ENCODE data around the gene GBE1.
"Not testable (repeated sequence)": the region's sequence is repeated elsewhere in the genome, so short reads cannot be mapped to it uniquely, and the experiment has no call there.

The GBE1 gene

DNA sequence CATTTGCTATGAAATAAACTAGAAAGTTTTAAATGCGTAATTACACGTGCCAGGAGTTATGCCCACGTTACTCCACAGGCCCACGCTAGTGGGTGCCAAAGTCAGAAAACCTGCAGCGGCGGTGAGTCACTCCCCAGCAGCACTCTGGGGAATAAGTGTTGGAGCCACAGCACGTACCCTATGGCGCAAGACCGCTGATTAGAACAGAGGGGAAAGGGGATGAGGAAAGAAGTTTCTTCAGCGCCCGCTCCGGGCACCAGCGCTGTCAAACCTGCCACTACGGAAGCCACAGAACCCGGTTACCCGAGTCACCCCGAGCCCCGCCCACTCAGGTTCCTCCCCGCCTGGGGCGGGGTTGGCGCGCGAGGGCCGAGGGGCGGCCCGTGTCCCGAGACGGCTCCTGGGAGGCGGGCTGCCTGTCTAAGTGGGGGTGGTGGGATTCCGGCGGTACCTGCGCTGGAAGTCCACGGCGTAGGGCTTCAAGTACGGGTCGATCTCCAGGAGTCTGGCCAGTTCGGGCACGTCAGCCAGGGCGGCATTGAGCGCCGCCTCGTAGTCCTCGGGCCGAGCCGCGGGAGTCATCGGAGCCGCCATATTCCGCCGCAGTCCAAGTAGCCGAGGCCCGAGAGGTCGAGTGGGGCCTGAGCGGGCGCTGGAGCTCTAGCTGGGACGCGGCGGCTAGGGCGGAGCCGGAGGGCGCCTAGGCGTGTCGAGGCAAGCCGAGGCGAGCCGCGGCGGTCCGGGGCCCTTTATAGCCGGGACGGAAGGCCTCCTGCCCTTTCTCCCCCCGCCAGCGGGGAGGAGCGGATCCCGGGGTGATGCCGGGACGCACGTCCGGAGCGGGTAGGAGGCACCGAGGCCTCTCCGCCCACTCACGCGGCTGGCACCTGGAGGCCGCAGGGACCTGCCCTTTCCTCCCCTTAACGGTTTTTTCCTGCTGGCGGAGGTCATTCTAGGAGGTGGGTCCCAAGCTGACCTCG is at the start of gene GBE1:
TSS of gene GBE1 (minus strand) at position 722 of the 980 bp plus-strand sequence. CDS start at position 594, 128 bp downstream.
- DNase-seq (ENCODE audit: low spot score) = peak; percentile 97

DNA sequence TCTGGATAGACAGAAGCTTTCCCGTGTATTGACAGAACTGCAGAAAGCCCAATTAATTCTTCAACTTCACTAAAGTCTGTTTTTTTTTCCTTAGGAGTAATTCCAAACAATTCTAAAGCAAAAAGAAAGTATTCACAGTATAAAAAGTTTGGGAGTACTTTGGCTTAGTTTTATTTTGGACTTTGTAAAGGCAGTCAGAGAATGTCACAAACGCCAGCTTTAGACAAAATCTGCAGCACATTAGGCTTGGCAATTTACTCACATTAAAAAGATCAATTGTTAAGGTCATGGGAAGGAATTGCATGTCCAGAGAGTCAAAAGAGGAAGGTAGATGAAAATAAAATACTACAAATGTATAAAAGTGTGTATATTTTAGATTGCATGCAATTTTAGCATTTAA is 47.5 kb upstream of the GBE1 start:
- no peak for DNase-seq (ENCODE audit: low spot score)

DNA sequence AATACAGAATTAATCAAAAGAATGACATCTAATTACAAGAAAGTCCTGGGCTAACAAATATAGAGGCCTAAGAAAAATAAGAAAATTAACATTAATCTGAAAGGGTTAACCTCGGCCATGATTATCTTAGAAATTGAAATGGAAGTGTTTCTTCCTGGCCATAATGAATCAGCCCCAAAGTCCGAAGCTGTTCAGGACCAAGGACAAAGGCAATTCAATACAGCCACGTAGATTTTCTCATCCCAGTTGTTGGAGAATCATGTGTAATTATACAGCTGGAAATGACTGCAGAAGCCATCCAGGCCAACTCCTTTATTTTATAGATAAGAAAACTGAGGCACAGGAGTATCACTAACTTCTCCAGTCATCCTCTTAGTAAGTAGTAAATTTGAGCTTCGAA is 38.0 kb upstream of the GBE1 start:
- DNase-seq (ENCODE audit: low spot score) = no peak

- DNase-seq (ENCODE audit: low spot score) = no peak
These were observed 32.0 kb upstream of the GBE1 start for GRCh38 chr3:81793410-81793809.

DNA sequence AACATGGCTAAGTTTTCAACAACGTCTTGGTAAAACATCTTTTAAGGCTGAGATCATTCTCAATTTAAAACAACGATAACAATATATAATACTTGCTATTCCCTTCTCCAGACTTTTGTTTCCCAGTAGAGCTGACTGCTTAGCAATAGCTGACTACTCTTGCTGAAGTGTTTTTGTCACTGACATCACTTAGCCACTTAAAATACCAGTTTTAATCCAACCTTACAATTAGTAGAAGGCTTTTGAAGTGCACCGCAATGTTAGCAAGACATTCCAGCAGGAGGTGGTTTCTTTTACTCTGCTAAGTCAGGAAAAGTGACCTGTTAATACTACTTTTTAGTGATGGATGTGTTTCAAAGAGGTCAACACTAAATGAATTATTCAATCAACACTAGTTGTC is 28.7 kb upstream of the GBE1 start:
- DNase-seq (ENCODE audit: low spot score) = no peak

GRCh38 chr3:81789691-81790090 is 28.2 kb upstream of the GBE1 start:
- no peak for DNase-seq (ENCODE audit: low spot score)

GRCh38 chr3:81788610-81789009 is 27.2 kb upstream of the GBE1 start:
- no peak for DNase-seq (ENCODE audit: low spot score)

DNA sequence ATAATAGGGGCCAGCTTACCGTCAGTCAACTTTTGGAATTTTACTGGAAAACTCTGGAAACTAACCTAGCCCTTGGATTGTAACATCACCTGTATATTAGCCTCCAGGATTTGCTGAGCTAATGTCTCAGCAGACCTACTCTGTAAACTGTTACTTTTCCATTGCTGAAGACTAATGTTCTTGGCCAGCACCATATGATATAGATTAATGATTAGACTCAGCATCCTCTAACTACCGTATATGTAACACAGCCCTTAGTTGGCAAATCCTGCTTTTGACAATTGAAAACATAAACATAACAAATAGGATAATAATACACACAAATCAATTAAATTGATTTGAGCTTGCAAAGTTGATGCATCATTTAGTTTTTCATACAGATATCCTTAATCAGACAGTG is 26.6 kb upstream of the GBE1 start:
- DNase-seq (ENCODE audit: low spot score) = no peak

DNA sequence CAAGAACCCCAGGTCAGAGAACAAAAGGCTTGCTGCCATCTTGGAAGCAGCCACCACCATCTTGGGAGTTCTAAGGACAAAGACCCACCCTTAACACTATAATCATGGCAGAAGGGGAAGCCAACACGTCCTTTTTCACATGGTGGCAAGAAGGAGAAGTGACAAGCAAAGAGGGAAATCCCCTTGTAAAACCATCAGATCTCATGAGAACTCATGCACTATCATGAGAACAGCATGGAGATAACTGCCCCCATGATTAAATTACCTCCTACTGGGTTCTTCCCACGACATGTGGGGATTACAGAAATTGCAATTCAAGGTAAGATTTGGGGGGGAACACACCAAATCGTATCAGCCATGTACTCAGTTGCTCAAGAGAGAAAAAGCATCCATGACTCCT is 21.1 kb upstream of the GBE1 start:
- no peak for DNase-seq (ENCODE audit: low spot score)

DNA sequence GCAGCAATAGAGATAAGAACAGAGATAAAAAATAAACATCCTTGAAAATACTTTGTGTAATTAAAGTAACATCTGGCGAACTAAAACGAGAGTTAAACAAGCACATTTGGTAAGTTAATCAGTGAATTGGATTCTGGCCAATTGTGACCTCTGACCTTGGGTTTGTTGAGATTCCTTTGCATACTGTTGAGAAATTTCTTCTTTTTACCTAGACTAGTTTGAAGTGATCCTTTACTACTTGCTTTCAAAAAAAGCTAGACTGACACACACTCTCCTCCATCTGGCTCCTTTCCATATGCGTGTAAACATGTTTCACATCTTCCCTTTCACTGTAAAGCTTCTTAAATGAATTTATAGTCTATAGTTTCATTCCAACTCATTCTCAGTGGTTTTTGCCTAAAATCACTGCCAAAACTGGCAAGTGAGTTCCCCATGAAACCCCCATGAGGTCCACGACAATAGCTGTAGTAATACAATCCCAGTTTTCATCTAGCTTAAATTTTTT is 17.3 kb upstream of the GBE1 start:
- no peak for DNase-seq (ENCODE audit: low spot score)

DNA sequence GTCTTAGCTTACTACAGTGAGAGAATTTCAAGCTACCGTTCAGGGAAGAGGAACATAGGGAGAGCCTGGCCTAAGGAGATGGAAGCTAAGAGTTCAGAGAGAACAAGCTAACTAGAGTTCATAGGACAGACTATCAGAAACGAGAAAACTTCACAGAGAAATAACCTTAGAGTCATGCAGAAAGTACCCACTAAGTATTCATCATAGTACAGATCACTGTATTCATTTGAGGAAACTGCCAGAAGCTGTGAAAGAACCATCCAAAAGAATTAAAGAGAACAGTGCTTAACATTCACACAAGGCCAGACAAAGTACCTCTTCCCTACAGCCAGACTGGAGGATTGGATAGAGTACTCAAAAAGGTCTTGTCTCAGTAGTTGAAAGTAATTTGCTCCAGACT is 15.2 kb upstream of the GBE1 start:
- no peak for DNase-seq (ENCODE audit: low spot score)

DNA sequence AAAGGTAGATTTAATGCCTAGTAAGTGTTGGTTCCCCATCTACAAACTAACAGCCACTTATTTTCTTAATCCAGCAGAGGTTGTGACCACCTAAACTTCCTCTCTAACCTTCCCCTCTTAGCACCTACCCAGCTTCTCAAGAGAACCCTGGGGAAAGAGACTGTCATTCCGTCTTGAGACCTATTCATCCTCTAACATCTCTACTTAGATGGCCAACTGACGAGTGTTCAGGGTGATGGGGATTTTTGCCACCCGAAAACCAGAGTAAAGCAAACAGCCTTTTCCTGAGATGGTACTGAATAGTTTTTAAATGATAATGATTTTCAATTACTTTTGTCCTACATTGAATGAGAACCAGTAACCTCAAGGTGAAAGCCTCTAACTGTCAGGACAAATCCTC is 9.3 kb upstream of the GBE1 start:
- DNase-seq (ENCODE audit: low spot score) = no peak

DNA sequence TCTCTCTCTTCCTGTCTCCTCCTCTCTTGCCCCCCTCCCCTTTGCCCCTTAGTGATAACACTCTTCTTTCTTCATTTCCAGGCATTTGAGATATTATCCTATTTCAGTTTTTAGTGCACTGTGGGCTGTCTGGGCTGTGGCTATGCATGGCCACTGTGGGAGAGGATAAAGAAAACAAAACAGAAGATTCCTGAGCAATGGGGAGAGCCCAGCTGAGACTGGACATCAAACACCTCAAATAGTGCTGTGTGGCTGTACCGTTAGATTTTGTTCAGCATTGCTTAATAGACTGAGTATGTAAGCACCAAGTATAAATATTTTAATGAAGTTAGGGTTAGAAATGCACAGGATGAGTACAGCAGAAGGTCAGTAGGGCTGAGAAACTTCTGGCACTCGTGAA is 7.9 kb upstream of the GBE1 start:
- DNase-seq (ENCODE audit: low spot score) = no peak

DNA sequence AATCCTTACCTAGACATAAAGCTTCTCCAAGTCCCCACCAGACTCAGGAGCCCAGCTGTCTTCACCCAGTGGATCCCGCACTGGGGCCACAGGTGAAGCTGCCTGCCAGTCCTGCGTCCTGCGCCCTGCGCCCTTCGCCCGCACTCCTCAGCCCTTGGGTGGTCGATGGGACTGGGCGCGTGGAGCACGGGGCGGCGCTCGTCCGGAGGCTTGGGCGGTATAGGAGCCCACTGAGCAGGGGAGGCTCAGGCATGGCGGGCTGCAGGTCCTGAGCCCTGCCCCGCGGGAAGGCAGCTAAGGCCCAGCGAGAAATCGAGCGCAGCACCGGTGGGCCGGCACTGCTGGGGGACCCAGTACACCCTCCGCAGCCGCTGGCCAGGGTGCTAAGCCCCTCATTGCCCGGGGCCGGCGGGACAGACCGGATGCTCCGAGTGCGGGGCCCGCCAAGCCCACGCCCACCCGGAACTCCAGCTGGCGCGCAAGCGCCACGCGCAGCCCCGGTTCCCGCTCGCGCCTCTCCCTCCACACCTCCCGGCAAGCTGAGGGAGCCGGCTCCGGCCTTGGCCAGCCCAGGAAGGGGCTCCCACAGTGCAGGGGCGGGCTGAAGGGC is 5.9 kb upstream of the GBE1 start:
- DNase-seq (ENCODE audit: low spot score) = not testable (repeated sequence)

GRCh38 chr3:81765400-81765799 is 4.0 kb upstream of the GBE1 start:
- DNase-seq (ENCODE audit: low spot score) = no peak

- no peak for DNase-seq (ENCODE audit: low spot score)
These were observed 3.2 kb upstream of the GBE1 start for GRCh38 chr3:81764665-81765064.

DNA sequence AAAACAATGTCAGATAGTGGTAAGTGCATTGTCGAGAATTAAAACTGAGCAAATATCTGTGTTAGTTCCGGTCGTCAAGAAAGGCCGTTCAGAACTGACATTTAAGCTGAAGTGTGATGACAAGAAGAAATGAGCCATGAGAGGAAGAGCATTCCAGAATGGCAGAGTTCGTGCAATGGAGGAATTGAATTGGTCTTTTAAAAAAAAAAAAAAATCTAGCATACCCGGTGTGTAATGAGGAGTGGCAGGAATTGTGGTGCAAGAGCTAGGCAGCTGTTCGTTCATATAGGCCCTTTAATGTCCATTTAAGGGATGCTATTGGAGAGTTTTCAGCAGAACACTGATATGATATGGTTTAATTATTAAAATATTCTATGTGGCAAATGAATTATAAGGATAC is 2.6 kb upstream of the GBE1 start:
- no peak for DNase-seq (ENCODE audit: low spot score)

- no peak for DNase-seq (ENCODE audit: low spot score)
These were observed 1.6 kb upstream of the GBE1 start for GRCh38 chr3:81763001-81763400.

DNA sequence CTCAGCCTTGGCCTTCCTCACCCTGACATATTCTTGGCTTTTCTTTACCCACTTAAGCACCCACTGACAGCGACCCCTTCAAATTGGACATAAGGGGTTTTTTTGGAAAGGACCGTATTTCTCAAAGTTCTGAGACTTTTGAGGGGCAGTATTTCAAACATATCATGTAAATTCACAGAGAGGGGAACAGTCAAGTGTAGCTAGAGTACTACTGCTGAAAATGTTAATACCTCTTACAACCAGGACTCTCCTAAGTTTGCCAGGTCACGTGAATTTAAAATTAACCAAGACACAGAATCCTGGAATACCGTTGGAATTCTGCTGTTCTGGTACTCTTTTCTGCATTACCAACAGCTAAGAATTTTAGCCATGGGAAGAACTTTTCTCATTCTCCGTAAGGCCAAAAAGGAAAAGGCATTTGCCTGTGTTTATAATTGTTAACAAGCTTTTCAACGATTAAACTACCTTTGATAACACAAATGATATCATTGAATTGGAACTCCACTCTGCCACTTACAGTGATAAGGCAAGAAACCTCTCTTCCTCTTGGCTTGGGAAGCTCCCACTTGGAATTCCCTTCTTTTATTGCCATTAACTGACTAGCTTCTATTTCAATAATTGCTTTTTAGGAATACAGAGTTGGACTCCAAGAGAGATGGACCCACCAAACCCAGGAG is 597 bp upstream of the GBE1 start:
- DNase-seq (ENCODE audit: low spot score) = no peak

GRCh38 chr3:81760215-81760614 is 1.2 kb downstream of the GBE1 start:
- DNase-seq (ENCODE audit: low spot score) = no peak

DNA sequence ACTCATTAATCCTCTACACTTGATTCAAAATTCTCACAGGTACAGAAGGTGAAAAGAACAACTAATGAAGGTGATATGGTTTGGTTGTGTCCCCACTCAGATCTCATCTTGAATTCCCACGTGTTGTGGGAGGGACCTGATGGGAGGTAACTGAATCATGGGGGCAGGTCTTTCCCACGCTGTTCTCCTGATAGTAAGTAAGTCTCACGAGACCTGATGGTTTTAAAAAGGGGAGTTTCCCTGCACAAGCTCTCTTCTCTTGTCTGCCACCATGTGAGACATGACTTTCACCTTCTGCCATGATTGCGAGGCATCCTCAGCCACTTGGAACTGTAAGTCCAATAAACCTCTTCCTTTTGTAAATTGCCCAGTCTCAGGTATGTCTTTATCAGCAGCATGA is 2.7 kb downstream of the GBE1 start:
- not testable (repeated sequence) for DNase-seq (ENCODE audit: low spot score)

DNA sequence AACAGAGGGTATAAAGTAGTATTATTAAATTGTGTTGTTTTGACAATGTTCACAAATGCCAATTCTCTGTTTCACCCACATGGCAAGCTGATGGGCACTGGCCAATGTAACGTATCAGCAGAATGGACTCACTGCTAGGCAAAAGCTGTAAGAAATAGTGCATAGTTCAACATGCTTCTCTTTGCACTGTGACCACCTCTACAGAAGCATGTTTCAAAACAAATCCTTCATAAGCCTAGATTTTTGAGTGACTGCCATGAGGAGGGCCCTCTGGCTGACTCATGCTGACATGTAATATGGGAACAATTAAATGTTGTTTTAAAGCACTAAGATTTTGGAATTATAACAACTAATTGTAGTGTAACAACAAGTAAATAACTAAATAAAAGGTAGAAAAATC is 3.2 kb downstream of the GBE1 start:
- no peak for DNase-seq (ENCODE audit: low spot score)
